H1 (cell line): Measurements from ENCODE around the gene KIF25. TPM values are rescaled to one million over a fixed set of nuclear protein-coding genes. Genes with fewer than 3 reads are reported as not detected.
A peak's percentile ranks its signal among the peaks of the same experiment; 100 is the strongest.

Experiments
- CTCF ChIA-PET: fragments of 300-600 bp; sonication (Branson Sonifier 250); formaldehyde crosslinking; loops from one replicate; lab custom pipeline; 2021; ENCODE audit not compliant: partially characterized antibody; lab: Charles Lee
- POLR2A ChIA-PET: fragments of 300-600 bp; sonication (Branson Sonifier 250); formaldehyde crosslinking; loops from one replicate; lab custom pipeline; 2021; ENCODE audit warnings: inconsistent platforms; ENCODE audit not compliant: partially characterized antibody; lab: Charles Lee
- DNase-seq, 2 experiments: peaks; one replicate each; pipeline versions ENCODE4 v3.0.0 to v3.0.0-alpha.2; 2010 to 2022; ENCODE audit warnings: low spot score in 2 of 2, low read depth in 1 of 2, mixed read lengths in 1 of 2
- FAIRE-seq: peaks from 2 replicates; lab custom pipeline; 2011; peaks lifted over from hg19 to GRCh38; lab: Jason Lieb, UNC
- H2AFZ ChIP-seq: 2 replicates; pipeline ENCODE4 v1.8.1; 2012; ENCODE audit warnings: low read length, inconsistent platforms
- H2AK5ac ChIP-seq: 2 replicates; pipeline ENCODE4 v1.6.1; 2013; ENCODE audit warnings: low read depth, low read length
- H2BK120ac ChIP-seq: replicated peaks from 2 replicates; pipeline ENCODE3; 2013; ENCODE audit warnings: low read depth, low read length, inconsistent platforms
- H2BK12ac ChIP-seq: 2 replicates; pipeline ENCODE4 v1.6.1; 2013; ENCODE audit warnings: low read depth, low read length
- H2BK15ac ChIP-seq: 2 replicates; pipeline ENCODE4 v1.6.1; 2013; ENCODE audit warnings: low read length
- H2BK20ac ChIP-seq: 2 replicates; pipeline ENCODE4 v1.6.1; 2013; ENCODE audit warnings: low read length
- H2BK5ac ChIP-seq: 2 replicates; pipeline ENCODE4 v1.6.1; 2013; ENCODE audit warnings: low read depth, low read length
- H3K14ac ChIP-seq: 2 replicates; pipeline ENCODE4 v1.6.1; 2013; ENCODE audit warnings: inconsistent platforms; ENCODE audit not compliant: insufficient read length
- H3K18ac ChIP-seq: 2 replicates; pipeline ENCODE4 v1.6.1; 2013; ENCODE audit warnings: low read length; ENCODE audit errors: extremely low read depth
- H3K23ac ChIP-seq: 2 replicates; pipeline ENCODE4 v1.6.1; 2013; ENCODE audit warnings: inconsistent platforms; ENCODE audit not compliant: insufficient read length
- H3K23me2 ChIP-seq: 2 replicates; pipeline ENCODE4 v1.6.1; 2013; ENCODE audit warnings: low read depth, low read length
- H3K27ac ChIP-seq: 2 replicates; pipeline ENCODE4 v1.6.1; 2011; ENCODE audit warnings: low read depth, low read length, inconsistent platforms
- H3K27me3 ChIP-seq, 4 experiments: replicated peaks in 1 of 4; 1 replicate in 1 of 4; 2 replicates in 3 of 4; pipeline versions ENCODE4 v1.6.1 to v1.8.1; 2011 to 2013; ENCODE audit warnings: low read length in 3 of 4, mild to moderate bottlenecking in 3 of 4, inconsistent platforms in 2 of 4, mixed read lengths in 2 of 4, moderate library complexity in 1 of 4; ENCODE audit not compliant: control insufficient read depth in 3 of 4, insufficient read depth in 3 of 4; ENCODE audit errors: extremely low read depth in 1 of 4
- H3K36me3 ChIP-seq, 4 experiments: 2 replicates each; pipeline versions ENCODE4 v1.6.1 to v1.8.1; 2011 to 2013; ENCODE audit warnings: mild to moderate bottlenecking in 4 of 4, low read length in 3 of 4, moderate library complexity in 2 of 4, control low read depth in 1 of 4, inconsistent platforms in 1 of 4; ENCODE audit not compliant: insufficient read depth in 4 of 4, control insufficient read depth in 2 of 4
- H3K4ac ChIP-seq: replicated peaks from 2 replicates; pipeline ENCODE3; 2013; ENCODE audit warnings: low read length, low read depth, mixed read lengths, inconsistent platforms; ENCODE audit not compliant: insufficient read length
- H3K4me1 ChIP-seq, 4 experiments: replicated peaks in 1 of 4; 1 replicate in 1 of 4; 2 replicates in 3 of 4; pipeline versions ENCODE4 v1.6.1 to v1.8.1; 2011 to 2013; ENCODE audit warnings: low read length in 3 of 4, inconsistent platforms in 2 of 4, mixed read lengths in 1 of 4; ENCODE audit not compliant: insufficient read depth in 4 of 4, control insufficient read depth in 3 of 4
- H3K4me2 ChIP-seq, 2 experiments: 2 replicates each; pipeline versions ENCODE4 v1.6.1 to v1.8.1; 2011 to 2013; ENCODE audit warnings: low read depth in 2 of 2, low read length in 2 of 2, control low read depth in 1 of 2, inconsistent platforms in 1 of 2, mild to moderate bottlenecking in 1 of 2; ENCODE audit not compliant: insufficient read depth in 1 of 2
- H3K4me3 ChIP-seq, 4 experiments: fragments of 200-600, 300-600 bp in 1 of 4; sonication (generic), shearing (Covaris generic), sonication (Bioruptor Twin) in 1 of 4; 2 replicates each; pipeline versions ENCODE4 v1.5.1 to v1.8.1; 2011 to 2016; ENCODE audit warnings: low read length in 4 of 4, low read depth in 3 of 4, control low read depth in 2 of 4, inconsistent platforms in 2 of 4, mild to moderate bottlenecking in 2 of 4, mixed read lengths in 1 of 4, moderate library complexity in 1 of 4; ENCODE audit not compliant: insufficient read depth in 2 of 4; ENCODE audit errors: extremely low read depth in 1 of 4
- H3K56ac ChIP-seq: replicated peaks from 2 replicates; pipeline ENCODE3; 2013; ENCODE audit warnings: low read depth, mild to moderate bottlenecking, mixed read lengths, low read length, inconsistent platforms; ENCODE audit not compliant: insufficient read length
- H3K79me1 ChIP-seq: 2 replicates; pipeline ENCODE4 v1.6.1; 2013; ENCODE audit warnings: low read depth, low read length, control low read depth
- H3K79me2 ChIP-seq, 2 experiments: 2 replicates each; pipeline versions ENCODE4 v1.6.1 to v1.8.1; 2012 to 2013; ENCODE audit warnings: low read length in 2 of 2, mild to moderate bottlenecking in 2 of 2, inconsistent platforms in 1 of 2; ENCODE audit not compliant: insufficient read depth in 2 of 2, control insufficient read depth in 1 of 2
- H3K9ac ChIP-seq, 4 experiments: replicated peaks in 1 of 4; 1 replicate in 1 of 4; 2 replicates in 3 of 4; pipeline versions ENCODE4 v1.6.1 to v1.8.1; 2011 to 2013; ENCODE audit warnings: low read depth in 3 of 4, low read length in 3 of 4, control low read depth in 2 of 4, mild to moderate bottlenecking in 2 of 4, moderate library complexity in 2 of 4, inconsistent platforms in 1 of 4; ENCODE audit errors: extremely low read depth in 1 of 4
- H3K9me3 ChIP-seq, 2 experiments: 2 replicates each; pipeline versions ENCODE4 v1.6.1 to v1.8.1; 2012 to 2013; ENCODE audit warnings: mild to moderate bottlenecking in 2 of 2, moderate library complexity in 2 of 2, control low read depth in 1 of 2, inconsistent platforms in 1 of 2, low read depth in 1 of 2, low read length in 1 of 2, mixed read lengths in 1 of 2; ENCODE audit not compliant: insufficient read depth in 2 of 2
- H4K20me1 ChIP-seq, 2 experiments: replicated peaks in 1 of 2; 2 replicates each; pipeline versions ENCODE3 to v1.8.1; 2011 to 2013; ENCODE audit warnings: inconsistent platforms in 2 of 2, low read length in 2 of 2, mild to moderate bottlenecking in 1 of 2; ENCODE audit not compliant: insufficient read depth in 2 of 2, control insufficient read depth in 1 of 2
- H4K5ac ChIP-seq: 2 replicates; pipeline ENCODE4 v1.6.1; 2013; ENCODE audit warnings: low read length, low read depth, mixed read lengths, inconsistent platforms; ENCODE audit not compliant: insufficient read length
- H4K8ac ChIP-seq: 2 replicates; pipeline ENCODE4 v1.8.0; 2013; ENCODE audit warnings: mild to moderate bottlenecking, moderate library complexity, low read length, inconsistent platforms; ENCODE audit not compliant: insufficient read depth; ENCODE audit errors: extremely low read depth
- H4K91ac ChIP-seq: replicated peaks from 2 replicates; pipeline ENCODE3; 2013; ENCODE audit warnings: low read length, mixed read lengths, inconsistent platforms; ENCODE audit not compliant: insufficient read length
- BACH1 ChIP-seq: IDR thresholded peaks from 2 replicates; pipeline ENCODE4 v1.6.1; 2012; ENCODE audit warnings: low read length, improper control_type of control experiment
- CBX5 ChIP-seq: fragments of 300-800, 300-1000 bp; sonication (generic); IDR thresholded peaks from 2 replicates; pipeline ENCODE4 v1.7.1; 2016; ENCODE audit warnings: antibody characterized with exemption, low read length, low read depth
- CHD1 ChIP-seq: IDR thresholded peaks from 2 replicates; pipeline ENCODE4 v1.6.1; 2012; ENCODE audit warnings: low read depth, low read length, improper control_type of control experiment
- EP300 ChIP-seq, 2 experiments: IDR thresholded peaks; 1 replicate in 1 of 2; 2 replicates in 1 of 2; pipeline ENCODE4 v1.6.1; 2011 to 2012; ENCODE audit warnings: low read depth in 2 of 2, low read length in 2 of 2, mild to moderate bottlenecking in 2 of 2, borderline replicate concordance in 1 of 2, inconsistent platforms in 1 of 2, moderate library complexity in 1 of 2
- MAFK ChIP-seq: IDR thresholded peaks from 2 replicates; pipeline ENCODE4 v1.6.1; 2012; ENCODE audit warnings: low read depth, mild to moderate bottlenecking, improper control_type of control experiment, low read length
- PHF8 ChIP-seq: fragments of 200-600 bp; sonication (generic); conservative IDR thresholded peaks from 2 replicates; pipeline ENCODE4 v1.7.1; 2012; ENCODE audit warnings: low read depth, mild to moderate bottlenecking, inconsistent platforms, low read length, moderate library complexity
- POU5F1 ChIP-seq: IDR thresholded peaks from 2 replicates; pipeline ENCODE4 v1.6.1; 2011; ENCODE audit warnings: low read depth, mild to moderate bottlenecking, low read length, moderate library complexity
- RAD21 ChIP-seq, 2 experiments: IDR thresholded peaks in 1 of 2; conservative IDR thresholded peaks in 1 of 2; 2 replicates each; pipeline ENCODE4 v1.6.1; 2011; ENCODE audit warnings: low read depth in 2 of 2, low read length in 2 of 2, improper control_type of control experiment in 1 of 2, inconsistent platforms in 1 of 2, mild to moderate bottlenecking in 1 of 2, moderate library complexity in 1 of 2
- SRF ChIP-seq: IDR thresholded peaks from 2 replicates; pipeline ENCODE4 v1.6.1; 2011; ENCODE audit warnings: mild to moderate bottlenecking, low read depth, low read length, moderate library complexity
- TEAD4 ChIP-seq: IDR thresholded peaks from 2 replicates; pipeline ENCODE4 v1.6.1; 2012; ENCODE audit warnings: low read depth, low read length, inconsistent platforms, mixed read lengths
- WGBS, 2 experiments: shearing (Covaris generic) in 1 of 2; methylation state at CpG; one replicate each; pipeline versions ENCODE4 v1.1.6 to v1.1.7; 2013 to 2015; ENCODE audit warnings: low lambda C conversion rate in 2 of 2, mixed read lengths in 2 of 2, inconsistent platforms in 1 of 2, low coverage in 1 of 2, missing lambda C conversion rate in 1 of 2; ENCODE audit not compliant: insufficient replicate concordance in 2 of 2, insufficient coverage in 1 of 2, insufficient read length in 1 of 2; ENCODE audit errors: extremely low coverage in 1 of 2, missing lambda C conversion rate in 1 of 2; 5-methylcytosine and 5-hydroxymethylcytosine counted together
- polyA plus RNA-seq, 7 experiments: library from polyadenylated mRNA; depleted of rRNA in 3 of 7; stranded (reverse) in 5 of 7; unstranded in 2 of 7; fragments of >200 nt in 5 of 7; fragments of 200-250 nt in 2 of 7; gene quantifications; 1 replicate in 5 of 7; 2 replicates in 1 of 7; 4 replicates in 1 of 7; pipeline versions ENCODE4 v1.2.1 to v1.2.3, GENCODE V29; 2011 to 2013; ENCODE audit warnings: missing spikeins in 2 of 7, mixed read lengths in 2 of 7
- total RNA-seq: library from RNA; stranded (reverse); fragmentation: NEBNext Ultra II Directional; extraction: Animal tissue kit (Norgen Biotek cat#: 25700); gene quantifications from 2 replicates; pipeline ENCODE4 v1.2.1, GENCODE V29; 2021
- TF ChIP-seq, protein P1 (sequence below): IDR thresholded peaks from 2 replicates; pipeline ENCODE4 v1.6.1; 2012; ENCODE audit warnings: inconsistent platforms

Gene KIF25
- total and polyA plus RNA-seq, 2 of the 8 experiments (the other 6 are each of a cell fraction or from before 2014, with no cell fraction given): 1.5 to 2.0 TPM

DNA sequence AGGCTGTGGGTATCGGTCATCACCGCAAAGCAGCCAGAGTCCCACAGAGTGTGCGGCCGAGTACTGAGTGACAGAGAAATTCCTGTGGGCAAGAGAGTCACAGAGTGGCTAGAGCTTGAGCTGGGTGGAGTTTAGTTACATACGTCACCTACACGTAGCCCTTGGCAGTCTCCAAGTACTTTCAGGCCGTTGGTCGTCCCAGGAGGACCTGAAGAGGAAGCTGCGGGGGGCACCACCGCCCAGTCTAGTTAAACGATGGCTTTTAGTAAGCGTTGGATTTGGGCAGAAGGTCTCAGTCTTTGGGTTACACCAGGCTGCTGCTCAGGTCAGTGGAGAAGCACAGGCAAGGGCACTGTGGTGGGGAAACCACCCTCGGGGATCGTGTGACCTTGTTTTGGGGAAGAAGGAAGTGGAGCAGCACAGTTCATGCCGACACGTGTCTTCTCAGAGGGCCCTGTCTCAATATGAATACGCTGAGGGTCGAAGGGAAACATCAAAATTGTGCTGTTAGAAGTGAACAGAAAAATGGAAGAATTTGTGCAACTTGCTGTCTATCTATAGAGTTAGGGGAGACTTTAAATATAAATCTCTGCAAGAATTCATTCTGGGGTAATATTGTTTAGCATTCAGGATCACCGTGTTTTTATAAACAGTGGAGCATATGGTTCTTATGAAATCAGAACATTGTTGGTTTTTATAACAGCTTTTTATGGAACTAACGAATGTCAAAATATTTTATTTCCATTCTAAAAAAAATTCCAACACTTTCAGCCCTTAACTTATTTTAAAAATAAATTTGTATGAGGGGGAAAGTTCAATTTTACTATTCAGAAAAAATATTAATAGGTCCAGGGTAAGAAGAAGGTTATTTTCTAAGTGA is 28.6 kb downstream of the KIF25 start:
- Histone ChIP-seq H3K9me3 (no peaks in the 10 kb centered on the region), H3K79me1 (no peaks in the 10 kb centered on the region), H4K8ac (no peak overlapping the region), H3K18ac (no peak overlapping the region), H2BK20ac (no peak overlapping the region), H2BK12ac (no peak overlapping the region), H3K14ac (no peak overlapping the region), H2BK120ac (no peak overlapping the region), H2BK5ac (no peak overlapping the region), H3K4me3 (no peak overlapping the region), H2AK5ac (no peak overlapping the region), H3K9ac (no peak overlapping the region), H3K27me3 (no peaks in the 10 kb centered on the region), H3K27ac (no peak overlapping the region), H4K91ac (no peak overlapping the region), H3K4me1 (peaks cover 0 to 2% (median 0%) of the 10 kb centered on the region in 4 experiments; a peak in 1 of 7 replicates), H3K23ac (no peak overlapping the region), H2BK15ac (no peak overlapping the region), H3K56ac (no peak overlapping the region), H3K4ac (no peak overlapping the region), H4K20me1 (no peaks in the 10 kb centered on the region), H3K4me2 (no peak overlapping the region), H4K5ac (no peak overlapping the region), H3K79me2 (no peaks in the 10 kb centered on the region), H2AFZ (no peak overlapping the region), H3K36me3 (no peaks in the 10 kb centered on the region), H3K23me2 (no peaks in the 10 kb centered on the region)
- DNase-seq (peak in 1 of 2 experiments; percentile 37), FAIRE-seq (no peak)
- 94% methylated on average over 19 of the region's 20 CpGs; no CpG with 5 or more reads in 1 of the 2 experiments for WGBS, 2 experiments
- ChIA-PET CTCF (interaction anchor here (1.0 kb wide), 1 partner anchor 9 kb away, joined by 3 read pairs; no protein-coding TSS in a partner anchor), POLR2A (no interaction called here)
- TF ChIP-seq MAFK (no peak), BACH1 (no peak), POU5F1 (no peak), PHF8 (no peak), TEAD4 (no peak), SRF (no peak), CHD1 (no peak), CBX5 (no peak), EP300 (IDR thresholded peaks at IDR 0.05; ENCODE audit: borderline replicate concordance in 1 of 2, low read depth in 2 of 2, low read length in 2 of 2) (no peak), RAD21 (IDR thresholded peaks at IDR 0.05 in 1 of 2, conservative IDR thresholded peaks at IDR 0.05 in 1 of 2; ENCODE audit: low read depth in 2 of 2, low read length in 2 of 2) (no peak)
- TF ChIP-seq, protein P1, sequence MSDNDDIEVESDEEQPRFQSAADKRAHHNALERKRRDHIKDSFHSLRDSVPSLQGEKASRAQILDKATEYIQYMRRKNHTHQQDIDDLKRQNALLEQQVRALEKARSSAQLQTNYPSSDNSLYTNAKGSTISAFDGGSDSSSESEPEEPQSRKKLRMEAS: no peak
